Measurements from ENCODE around the gene ELF3.
A peak's percentile ranks its signal among the peaks of the same experiment; 100 is the strongest.
"Not testable (repeated sequence)": the region's sequence is repeated elsewhere in the genome, so short reads cannot be mapped to it uniquely, and the experiment has no call there.

ELF3 gene

DNA sequence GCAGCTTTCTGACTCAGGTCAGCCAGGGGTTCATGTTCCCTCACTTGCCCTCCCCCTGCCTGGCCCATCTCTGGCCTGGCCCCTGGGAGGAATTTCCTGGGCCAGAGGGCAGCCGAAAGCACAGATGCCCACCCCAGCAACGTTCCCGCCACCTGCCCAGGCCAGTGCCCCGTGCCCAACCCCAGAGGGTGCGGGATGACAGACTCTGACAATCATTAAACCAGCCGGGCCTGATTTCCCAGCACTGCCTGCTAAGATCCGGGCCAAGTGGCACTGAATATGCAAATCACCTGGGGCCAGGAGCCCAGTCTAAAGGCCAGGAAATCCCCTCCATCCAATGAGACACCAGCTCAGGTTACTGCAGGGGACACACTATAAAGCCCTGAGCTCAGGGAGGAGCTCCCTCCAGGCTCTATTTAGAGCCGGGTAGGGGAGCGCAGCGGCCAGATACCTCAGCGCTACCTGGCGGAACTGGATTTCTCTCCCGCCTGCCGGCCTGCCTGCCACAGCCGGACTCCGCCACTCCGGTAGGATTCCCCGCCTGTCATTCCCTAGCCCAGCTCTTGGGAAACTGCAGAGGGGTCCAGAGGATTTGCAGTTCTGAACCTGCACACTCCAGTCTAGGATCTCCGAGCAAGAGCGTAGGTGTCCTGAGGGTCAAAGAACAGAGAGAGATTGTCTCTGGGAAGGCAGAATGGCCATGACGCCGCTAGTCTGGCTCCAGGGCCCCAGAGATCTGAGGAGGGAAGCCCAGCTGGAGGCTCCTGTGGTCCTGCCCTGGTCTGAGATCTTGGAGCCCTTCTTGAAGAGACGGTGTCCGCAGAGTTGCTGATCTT lies at the start of gene ELF3:
Gene ELF3, plus strand, starts transcription at position 408 of the 836 bp plus-strand sequence. CDS start 550 bp downstream, outside the sequence.
- no peaks in the 10 kb centered on the region for H3K9me3 Mint-ChIP-seq
- no peak within 1 kb of the TSS for H3K4me3 Mint-ChIP-seq
- H3K27ac Mint-ChIP-seq = no peak within 1 kb of the TSS
- no peak for DNase-seq (ENCODE audit: low spot score in 2 of 2)
- no peaks in the 10 kb centered on the region for H3K27me3 Mint-ChIP-seq
- no peak for ATAC-seq (ENCODE audit: low read depth)
- peaks cover 2% of the 10 kb centered on the region for H3K4me1 Mint-ChIP-seq
- peaks cover 8% of the 10 kb centered on the region for H3K36me3 Mint-ChIP-seq

DNA sequence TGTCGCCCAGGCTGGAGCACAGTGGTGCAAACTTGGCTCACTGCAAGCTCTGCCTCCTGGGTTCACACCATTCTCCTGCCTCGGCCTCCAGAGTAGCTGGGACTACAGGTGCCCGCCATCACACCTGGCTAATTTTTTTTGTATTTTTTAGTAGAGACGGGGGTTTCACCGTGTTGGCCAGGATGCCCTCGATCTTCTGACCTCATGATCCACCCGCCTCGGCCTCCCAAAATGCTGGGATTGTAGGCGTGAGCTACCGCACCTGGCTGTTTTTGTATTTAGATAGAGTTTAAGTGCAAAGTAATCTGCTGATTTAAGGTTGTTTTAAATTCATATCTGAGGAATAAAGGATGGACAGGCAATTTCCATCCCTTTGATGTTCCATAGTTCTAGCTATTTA lies 48.0 kb upstream of the ELF3 start:
- not testable (repeated sequence) for H3K27me3 Mint-ChIP-seq; DNase-seq (ENCODE audit: low spot score in 2 of 2); H3K9me3 Mint-ChIP-seq; H3K4me3 Mint-ChIP-seq; H3K4me1 Mint-ChIP-seq; H3K27ac Mint-ChIP-seq; ATAC-seq (ENCODE audit: low read depth)
- H3K36me3 Mint-ChIP-seq = peaks cover 23% of the 10 kb centered on the region

DNA sequence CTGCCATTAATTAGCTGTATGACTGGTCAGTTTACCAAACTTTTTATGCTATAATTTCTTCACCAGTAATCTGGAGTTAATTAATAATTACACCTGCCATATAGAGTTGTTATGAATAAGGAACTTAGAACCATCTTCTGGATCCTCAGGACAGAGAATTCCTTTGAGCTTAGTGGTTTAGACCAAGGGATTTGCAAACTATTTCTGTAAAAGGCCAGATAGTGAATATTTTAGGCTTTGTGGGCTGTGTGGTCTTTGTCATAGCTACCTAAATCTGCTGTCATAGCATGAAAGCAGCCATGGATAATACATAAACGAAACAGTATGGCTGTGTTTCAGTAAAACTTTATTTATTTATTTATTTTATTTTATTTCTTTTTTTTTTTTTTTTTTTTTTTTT lies 46.1 kb upstream of the ELF3 start:
- H3K27me3 Mint-ChIP-seq = no peaks in the 10 kb centered on the region

DNA sequence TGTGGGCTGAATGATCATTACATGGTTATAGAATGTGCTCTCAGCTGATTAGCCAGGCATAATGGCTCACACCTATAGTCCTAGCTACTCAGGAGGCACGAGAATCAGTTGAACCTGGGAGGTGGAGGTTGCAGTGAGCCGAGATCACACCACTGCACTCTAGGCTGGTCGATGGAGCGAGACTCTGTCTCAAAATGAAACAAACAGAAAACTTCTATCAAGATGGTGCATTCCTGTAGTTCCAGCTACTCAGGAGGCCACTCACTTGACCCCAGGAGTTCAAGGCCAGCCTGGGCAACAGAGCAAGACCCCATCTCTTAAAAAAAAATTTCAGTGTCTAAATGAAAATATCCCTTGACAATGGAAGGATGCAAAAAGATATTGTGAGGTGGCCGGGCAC lies 44.2 kb upstream of the ELF3 start:
- Mint-ChIP-seq H3K9me3 (no peaks in the 10 kb centered on the region), H3K27ac (no peak overlapping the region), H3K4me3 (no peak overlapping the region), H3K36me3 (peaks cover 17% of the 10 kb centered on the region), H3K4me1 (no peaks in the 10 kb centered on the region), H3K27me3 (no peaks in the 10 kb centered on the region)
- ATAC-seq (ENCODE audit: low read depth) (no peak), DNase-seq (ENCODE audit: low spot score in 2 of 2) (no peak)

More for the DNA sequence above, 46.1 kb upstream of the ELF3 start:
- Mint-ChIP-seq H3K9me3 (no peaks in the 10 kb centered on the region), H3K4me1 (no peaks in the 10 kb centered on the region), H3K27ac (no peak overlapping the region), H3K36me3 (peaks cover 19% of the 10 kb centered on the region), H3K4me3 (no peak overlapping the region)
- DNase-seq (ENCODE audit: low spot score in 2 of 2) (no peak), ATAC-seq (ENCODE audit: low read depth) (no peak)

DNA sequence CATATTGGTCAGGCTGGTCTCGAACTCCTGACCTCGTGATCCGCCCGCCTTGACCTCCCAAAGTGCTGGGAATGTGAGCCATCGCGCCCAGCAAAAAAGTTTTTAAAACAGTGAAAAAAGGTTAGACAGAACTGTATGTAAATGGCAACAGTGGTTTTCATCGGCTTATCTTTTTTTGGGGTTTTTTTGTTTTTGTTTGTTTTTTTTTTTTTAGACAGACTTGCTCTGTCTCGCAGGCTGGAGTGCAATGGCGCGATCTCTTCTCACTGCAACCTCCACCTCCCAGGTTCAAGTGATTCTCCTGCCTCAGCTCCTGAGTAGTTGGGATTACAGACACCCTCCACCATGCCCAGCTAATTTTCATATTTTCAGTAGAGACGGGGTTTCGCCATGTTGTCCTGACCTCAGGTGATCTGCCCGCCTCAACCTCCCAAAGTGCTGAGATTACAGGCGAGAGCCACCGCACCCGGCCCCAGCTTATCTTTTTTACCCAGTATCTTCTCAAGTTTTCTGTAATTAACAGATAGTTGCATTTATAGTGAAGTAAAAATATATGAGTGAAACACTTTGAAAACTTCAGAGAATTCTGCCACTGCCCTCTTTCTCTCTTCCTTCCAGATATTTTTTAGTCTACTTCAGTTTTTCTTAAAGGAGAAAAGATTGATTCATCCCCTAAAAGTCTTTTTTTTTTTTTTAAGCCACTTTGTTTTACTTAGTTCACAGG lies 42.0 kb upstream of the ELF3 start:
- Mint-ChIP-seq H3K36me3 (peaks cover 7% of the 10 kb centered on the region), H3K4me1 (peaks cover 5% of the 10 kb centered on the region), H3K4me3 (no peak overlapping the region), H3K27me3 (no peaks in the 10 kb centered on the region), H3K27ac (no peak overlapping the region), H3K9me3 (no peaks in the 10 kb centered on the region)
- DNase-seq (ENCODE audit: low spot score in 2 of 2) (no peak), ATAC-seq (ENCODE audit: low read depth) (no peak)

DNA sequence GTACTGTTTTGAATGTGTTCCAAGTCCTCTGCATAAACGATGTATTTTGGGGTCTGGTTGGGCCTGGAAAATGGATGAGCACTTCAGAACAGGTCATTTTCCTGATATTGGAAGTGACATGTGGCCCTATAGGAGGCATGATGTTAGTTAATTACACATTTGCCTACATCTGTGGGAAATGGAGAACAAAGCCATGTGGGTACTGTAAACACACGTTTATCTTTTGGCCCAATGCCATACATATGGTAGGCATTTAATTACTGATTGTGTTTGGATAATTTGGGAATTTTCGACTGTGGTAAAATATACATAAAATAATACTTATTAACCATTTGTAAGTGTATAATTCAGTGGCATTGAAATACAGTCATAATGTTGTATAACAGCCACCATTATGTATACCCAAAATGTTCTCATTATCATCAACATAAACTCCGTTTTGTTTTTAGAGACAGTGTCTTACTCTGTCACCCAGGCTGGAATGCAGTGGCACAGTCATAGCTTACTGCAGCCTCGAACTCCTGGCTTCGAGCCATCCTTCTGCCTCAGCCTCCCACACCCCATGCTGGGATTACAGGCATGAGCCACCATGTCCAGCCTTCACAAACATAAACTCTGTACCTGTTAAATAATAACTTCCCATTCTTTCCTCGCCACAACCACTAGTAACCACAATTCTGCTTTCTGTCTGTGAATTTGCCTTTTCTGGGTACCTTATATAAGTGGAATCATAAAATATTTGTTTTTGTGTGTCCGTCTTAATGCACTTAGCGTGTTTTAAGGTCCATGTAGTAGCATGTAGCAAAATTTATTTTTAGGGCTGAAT lies 39.8 kb upstream of the ELF3 start:
- ATAC-seq (ENCODE audit: low read depth) = no peak
- H3K27me3 Mint-ChIP-seq = no peaks in the 10 kb centered on the region
- peaks cover 5% of the 10 kb centered on the region for H3K4me1 Mint-ChIP-seq
- no peak for DNase-seq (ENCODE audit: low spot score in 2 of 2)
- no peak overlapping the region for H3K27ac Mint-ChIP-seq
- H3K36me3 Mint-ChIP-seq = peaks cover 5% of the 10 kb centered on the region
- no peak overlapping the region for H3K4me3 Mint-ChIP-seq
- H3K9me3 Mint-ChIP-seq = no peaks in the 10 kb centered on the region

DNA sequence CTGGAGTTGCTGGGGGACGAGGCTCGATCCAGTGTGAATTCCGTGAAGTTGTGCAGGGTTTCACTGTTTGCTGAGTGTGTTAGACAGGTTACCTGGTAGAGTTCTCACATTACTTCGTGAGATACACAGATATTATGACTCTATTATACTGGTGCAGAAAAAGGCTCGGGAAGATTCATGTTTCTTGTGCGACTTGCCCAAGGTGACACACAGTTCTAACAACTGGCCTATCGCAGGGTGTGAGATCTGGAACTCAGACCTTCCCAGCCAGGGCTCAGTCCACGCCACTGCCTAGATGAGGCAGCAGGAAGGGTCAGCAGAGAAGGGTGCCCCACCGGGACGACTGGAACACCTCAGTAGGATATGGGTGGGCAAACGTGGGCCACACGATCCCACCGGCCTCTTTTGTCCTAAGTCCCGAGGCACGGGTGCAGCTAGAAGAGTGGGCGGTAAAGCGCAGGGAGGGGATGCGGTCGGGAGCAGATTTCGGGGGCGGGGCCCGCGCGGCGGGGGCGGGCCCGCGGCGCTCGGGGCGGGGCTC lies 28.2 kb upstream of the ELF3 start:
- ATAC-seq (ENCODE audit: low read depth) (peak; percentile 78), DNase-seq (ENCODE audit: low spot score in 2 of 2) (peak in 1 of 2 donors; percentile 44)
- H3K27me3 Mint-ChIP-seq = peaks cover 3% of the 10 kb centered on the region
- peaks cover 19% of the 10 kb centered on the region for H3K4me1 Mint-ChIP-seq
- H3K36me3 Mint-ChIP-seq = peaks cover 2% of the 10 kb centered on the region
- peak overlapping the region; percentile 96 for H3K4me3 Mint-ChIP-seq
- no peaks in the 10 kb centered on the region for H3K9me3 Mint-ChIP-seq
- peak overlapping the region; percentile 89 for H3K27ac Mint-ChIP-seq

DNA sequence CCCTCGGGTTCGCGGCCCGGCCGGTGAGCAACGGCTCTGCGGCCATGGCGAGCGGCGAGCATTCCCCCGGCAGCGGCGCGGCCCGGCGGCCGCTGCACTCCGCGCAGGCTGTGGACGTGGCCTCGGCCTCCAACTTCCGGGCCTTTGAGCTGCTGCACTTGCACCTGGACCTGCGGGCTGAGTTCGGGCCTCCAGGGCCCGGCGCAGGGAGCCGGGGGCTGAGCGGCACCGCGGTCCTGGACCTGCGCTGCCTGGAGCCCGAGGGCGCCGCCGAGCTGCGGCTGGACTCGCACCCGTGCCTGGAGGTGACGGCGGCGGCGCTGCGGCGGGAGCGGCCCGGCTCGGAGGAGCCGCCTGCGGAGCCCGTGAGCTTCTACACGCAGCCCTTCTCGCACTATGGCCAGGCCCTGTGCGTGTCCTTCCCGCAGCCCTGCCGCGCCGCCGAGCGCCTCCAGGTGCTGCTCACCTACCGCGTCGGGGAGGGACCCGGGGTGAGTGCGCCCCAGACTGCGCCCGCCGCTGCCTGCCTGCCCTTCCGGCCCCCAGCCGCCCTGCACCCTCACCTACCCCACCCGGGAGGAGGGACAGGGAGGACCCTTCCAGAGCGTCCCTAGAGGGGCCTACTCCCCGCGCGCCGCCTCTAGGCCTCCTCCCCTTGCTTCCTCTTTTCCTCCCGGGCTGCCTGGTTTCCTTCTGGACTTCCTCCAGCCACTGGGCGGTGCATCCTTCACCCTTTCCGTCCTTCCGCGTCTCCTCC lies 27.6 kb upstream of the ELF3 start, which contains the start of gene RNPEP:
Gene RNPEP, plus strand, starts transcription at position 26 of the 757 bp plus-strand sequence. Its CDS starts 19 bp downstream, at position 45.
- H3K9me3 Mint-ChIP-seq = no peaks in the 10 kb centered on the region
- peaks cover 2% of the 10 kb centered on the region for H3K36me3 Mint-ChIP-seq
- peaks cover 3% of the 10 kb centered on the region for H3K27me3 Mint-ChIP-seq
- H3K4me3 Mint-ChIP-seq = peak within 1 kb of the TSS; percentile 96
- ATAC-seq (ENCODE audit: low read depth) (peak; percentile 72), DNase-seq (ENCODE audit: low spot score in 2 of 2) (peak; percentile 32 to 62)
- peak within 1 kb of the TSS; percentile 89 for H3K27ac Mint-ChIP-seq
- H3K4me1 Mint-ChIP-seq = peaks cover 19% of the 10 kb centered on the region

DNA sequence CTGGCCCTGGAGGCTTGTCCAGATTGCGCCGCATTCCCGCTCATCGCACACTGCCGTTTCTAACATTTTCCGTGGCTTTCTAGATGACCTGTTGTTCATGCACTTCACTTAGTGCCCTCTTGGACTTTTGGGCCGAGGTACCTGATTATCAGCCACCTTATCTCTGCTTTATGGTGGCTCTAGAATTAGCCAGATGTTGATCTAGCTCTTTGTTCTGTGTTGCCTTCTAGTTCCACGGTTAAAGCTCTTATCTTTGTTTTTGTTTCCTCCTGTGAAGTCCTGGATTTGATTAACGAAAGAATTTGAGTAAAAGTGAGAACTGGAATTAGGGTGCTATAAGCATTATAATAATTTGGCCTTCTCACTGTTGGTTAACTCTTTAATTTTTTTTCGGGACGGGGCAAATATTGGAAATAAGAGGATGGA lies 27.0 kb upstream of the ELF3 start:
- peaks cover 19% of the 10 kb centered on the region for H3K4me1 Mint-ChIP-seq
- DNase-seq (ENCODE audit: low spot score in 2 of 2) = no peak
- H3K9me3 Mint-ChIP-seq = no peaks in the 10 kb centered on the region
- peak; percentile 23 for ATAC-seq (ENCODE audit: low read depth)
- peak overlapping the region; percentile 88 for H3K27ac Mint-ChIP-seq
- H3K27me3 Mint-ChIP-seq = peaks cover 1% of the 10 kb centered on the region
- peak overlapping the region; percentile 95 for H3K4me3 Mint-ChIP-seq
- H3K36me3 Mint-ChIP-seq = peaks cover 2% of the 10 kb centered on the region

DNA sequence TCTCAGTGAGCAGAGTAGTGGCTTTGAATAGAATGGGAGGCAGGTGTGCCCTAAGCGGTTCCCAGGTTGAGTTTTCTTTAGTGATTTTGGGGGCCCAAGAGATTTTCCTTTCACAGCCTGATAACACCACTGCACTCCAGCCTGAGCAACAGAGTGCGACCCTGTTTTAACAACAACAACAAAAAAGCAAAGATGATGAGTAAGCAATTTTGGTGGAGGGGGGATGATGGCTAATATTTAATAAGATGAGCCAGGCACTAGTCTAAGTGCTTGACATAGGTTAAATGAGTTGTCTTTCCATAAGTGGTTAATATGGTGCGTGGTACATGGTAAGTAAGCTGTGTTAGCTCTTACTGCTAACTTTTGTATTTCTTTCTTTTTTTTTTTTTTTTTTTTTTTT lies 25.9 kb upstream of the ELF3 start:
- ATAC-seq (ENCODE audit: low read depth) = no peak
- H3K27ac Mint-ChIP-seq = no peak overlapping the region
- no peak overlapping the region for H3K4me3 Mint-ChIP-seq

DNA sequence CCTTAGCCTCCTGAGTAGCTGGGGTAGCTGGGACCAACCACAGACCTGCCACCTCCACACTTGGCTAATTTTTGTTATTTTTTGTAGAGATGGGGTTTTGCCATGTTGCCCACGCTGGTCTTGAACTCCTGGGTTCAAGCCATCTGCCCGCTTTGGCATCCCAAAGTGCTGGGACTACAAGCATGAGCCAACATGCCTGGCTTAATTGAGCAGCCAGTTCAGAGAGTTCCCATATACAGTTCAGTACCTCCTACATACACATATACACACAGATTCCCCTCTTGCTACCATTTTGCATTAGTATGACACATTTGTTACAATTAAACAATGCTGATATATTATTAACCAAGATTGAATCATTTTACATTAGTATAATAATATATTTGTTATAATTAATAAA lies 25.0 kb upstream of the ELF3 start:
- H3K9me3 Mint-ChIP-seq = no peaks in the 10 kb centered on the region
- no peak overlapping the region for H3K4me3 Mint-ChIP-seq
- H3K36me3 Mint-ChIP-seq = peaks cover 7% of the 10 kb centered on the region
- H3K4me1 Mint-ChIP-seq = peaks cover 19% of the 10 kb centered on the region
- H3K27ac Mint-ChIP-seq = no peak overlapping the region
- ATAC-seq (ENCODE audit: low read depth) (no peak), DNase-seq (ENCODE audit: low spot score in 2 of 2) (no peak)
- H3K27me3 Mint-ChIP-seq = no peaks in the 10 kb centered on the region

More for the DNA sequence above, 25.9 kb upstream of the ELF3 start:
- no peaks in the 10 kb centered on the region for H3K9me3 Mint-ChIP-seq
- no peak for DNase-seq (ENCODE audit: low spot score in 2 of 2)
- peaks cover 2% of the 10 kb centered on the region for H3K36me3 Mint-ChIP-seq
- peaks cover 19% of the 10 kb centered on the region for H3K4me1 Mint-ChIP-seq
- no peaks in the 10 kb centered on the region for H3K27me3 Mint-ChIP-seq

DNA sequence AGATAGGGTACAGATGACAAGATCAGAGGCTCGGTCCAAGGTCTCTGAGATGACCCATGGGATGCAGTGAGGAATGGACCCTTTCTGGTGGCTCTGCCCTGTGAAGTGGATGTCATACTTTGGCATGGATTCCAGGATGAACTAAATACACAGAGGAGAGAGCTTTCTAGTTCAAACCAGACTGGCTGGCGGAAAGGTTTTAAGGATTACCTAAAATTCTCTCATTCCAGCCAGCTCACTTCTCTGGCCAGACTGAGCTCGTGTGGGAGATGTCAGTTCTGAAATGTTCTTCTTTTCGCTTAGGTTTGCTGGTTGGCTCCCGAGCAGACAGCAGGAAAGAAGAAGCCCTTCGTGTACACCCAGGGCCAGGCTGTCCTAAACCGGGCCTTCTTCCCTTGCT lies 21.8 kb upstream of the ELF3 start:
- ATAC-seq (ENCODE audit: low read depth) = no peak
- Mint-ChIP-seq H3K4me3 (no peak overlapping the region), H3K27ac (no peak overlapping the region), H3K27me3 (no peaks in the 10 kb centered on the region), H3K4me1 (peaks cover 8% of the 10 kb centered on the region), H3K9me3 (no peaks in the 10 kb centered on the region), H3K36me3 (peaks cover 19% of the 10 kb centered on the region)
- no peak for DNase-seq (ENCODE audit: low spot score in 2 of 2)
